ENCODE measurements around the gene SPAG8.

DNA sequence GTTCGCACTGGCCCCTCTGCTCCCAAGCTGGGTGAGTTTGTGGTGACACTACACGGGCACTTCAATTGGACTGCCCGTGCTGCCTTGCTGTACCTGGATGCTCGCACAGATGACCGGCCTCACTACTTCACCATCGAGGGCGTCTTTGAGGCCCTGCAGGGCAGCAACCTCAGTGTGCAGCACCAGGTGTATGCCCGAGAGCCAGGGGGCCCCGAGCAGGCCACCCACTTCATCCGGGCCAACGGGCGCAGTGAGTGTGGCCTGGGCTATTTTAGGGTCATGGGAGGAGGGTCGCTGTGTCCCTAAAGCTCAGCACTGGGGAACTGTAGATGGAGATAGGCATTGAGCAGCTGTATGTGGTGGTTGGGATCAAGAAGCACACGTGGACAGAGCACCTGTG lies 19.2 kb downstream of the SPAG8 start:
- TF ChIP-seq, protein P1, sequence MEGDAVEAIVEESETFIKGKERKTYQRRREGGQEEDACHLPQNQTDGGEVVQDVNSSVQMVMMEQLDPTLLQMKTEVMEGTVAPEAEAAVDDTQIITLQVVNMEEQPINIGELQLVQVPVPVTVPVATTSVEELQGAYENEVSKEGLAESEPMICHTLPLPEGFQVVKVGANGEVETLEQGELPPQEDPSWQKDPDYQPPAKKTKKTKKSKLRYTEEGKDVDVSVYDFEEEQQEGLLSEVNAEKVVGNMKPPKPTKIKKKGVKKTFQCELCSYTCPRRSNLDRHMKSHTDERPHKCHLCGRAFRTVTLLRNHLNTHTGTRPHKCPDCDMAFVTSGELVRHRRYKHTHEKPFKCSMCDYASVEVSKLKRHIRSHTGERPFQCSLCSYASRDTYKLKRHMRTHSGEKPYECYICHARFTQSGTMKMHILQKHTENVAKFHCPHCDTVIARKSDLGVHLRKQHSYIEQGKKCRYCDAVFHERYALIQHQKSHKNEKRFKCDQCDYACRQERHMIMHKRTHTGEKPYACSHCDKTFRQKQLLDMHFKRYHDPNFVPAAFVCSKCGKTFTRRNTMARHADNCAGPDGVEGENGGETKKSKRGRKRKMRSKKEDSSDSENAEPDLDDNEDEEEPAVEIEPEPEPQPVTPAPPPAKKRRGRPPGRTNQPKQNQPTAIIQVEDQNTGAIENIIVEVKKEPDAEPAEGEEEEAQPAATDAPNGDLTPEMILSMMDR (IDR thresholded peaks at IDR 0.05), result no peak
- no peak for TF ChIP-seq POLR2AphosphoS5 (IDR thresholded peaks at IDR 0.05)
- TF ChIP-seq POLR2A (IDR thresholded peaks at IDR 0.05), result no peak

Measured in breast epithelium (tissue), 3 donors.